T-helper 1 cell treated with Interleukin-12 subunit alpha and Interleukin-12 subunit beta and Interleukin-4 antibody, amounts not matched to agents 30 μg/mL and 1 μg/mL, for 36 hours (primary cell): ENCODE results near the gene NINJ2.
A peak's percentile ranks its signal among the peaks of the same experiment; 100 is the strongest.

ENCODE experiments used
- H3K27ac Mint-ChIP-seq: one replicate; pipeline ENCODE4 v1.8.0; 2021; ENCODE audit warnings: mild to moderate bottlenecking, mixed read lengths
- H3K27me3 Mint-ChIP-seq: one replicate; pipeline ENCODE4 v1.8.0; 2021; ENCODE audit warnings: low read depth, mixed read lengths
- H3K36me3 Mint-ChIP-seq: one replicate; pipeline ENCODE4 v1.8.0; 2021; ENCODE audit warnings: low read depth, mixed read lengths
- H3K4me1 Mint-ChIP-seq: one replicate; pipeline ENCODE4 v1.8.0; 2021; ENCODE audit warnings: low read depth, mixed read lengths
- H3K4me3 Mint-ChIP-seq: one replicate; pipeline ENCODE4 v1.8.0; 2021; ENCODE audit warnings: mild to moderate bottlenecking, moderate library complexity, mixed read lengths
- H3K9me3 Mint-ChIP-seq: one replicate; pipeline ENCODE4 v1.8.0; 2021; ENCODE audit warnings: mixed read lengths

Gene NINJ2

DNA sequence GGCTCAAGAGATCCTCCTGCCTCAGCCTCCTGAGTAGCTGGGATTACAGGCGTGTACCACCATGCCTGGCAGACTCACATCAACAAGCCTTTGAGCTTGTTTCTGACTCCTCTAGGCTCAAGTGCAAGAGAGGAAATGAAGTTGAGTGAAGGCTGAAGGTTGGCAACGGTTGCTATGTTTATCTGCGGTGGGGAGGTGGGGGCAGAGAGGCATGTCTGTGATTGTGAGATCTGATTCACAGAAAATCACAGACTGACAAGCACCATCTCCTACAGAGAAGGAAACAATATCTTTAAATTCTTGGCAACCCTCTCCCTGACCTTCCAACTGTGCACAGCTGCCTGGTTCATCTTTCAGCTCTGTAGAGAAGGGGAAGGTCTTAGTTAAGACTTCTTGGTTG is 22.1 kb upstream of the NINJ2 start:
- H3K27ac Mint-ChIP-seq = peak overlapping the region; percentile 93
- peaks cover 35% of the 10 kb centered on the region for H3K4me1 Mint-ChIP-seq
- H3K27me3 Mint-ChIP-seq = no peaks in the 10 kb centered on the region
- no peaks in the 10 kb centered on the region for H3K9me3 Mint-ChIP-seq
- peaks cover 3% of the 10 kb centered on the region for H3K36me3 Mint-ChIP-seq
- H3K4me3 Mint-ChIP-seq = peak overlapping the region; percentile 33

DNA sequence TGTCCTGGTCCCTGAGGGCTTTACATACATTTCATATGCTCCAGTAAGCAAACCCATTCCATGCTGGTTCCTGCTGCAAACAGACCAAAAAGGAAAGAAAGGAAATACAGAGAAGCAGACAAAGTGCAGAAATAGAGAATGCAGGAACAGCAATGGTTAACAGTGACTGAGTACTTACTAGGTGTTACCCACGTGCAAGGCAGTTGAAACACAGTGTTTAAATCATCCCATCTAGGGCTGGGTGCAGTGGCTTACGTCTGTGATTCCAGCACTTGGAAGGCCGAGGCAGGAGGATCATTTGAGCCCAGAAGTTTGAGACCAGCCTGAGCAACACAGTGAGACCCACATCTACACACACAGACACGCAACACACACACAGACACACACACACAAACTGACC is 21.2 kb upstream of the NINJ2 start:
- no peaks in the 10 kb centered on the region for H3K27me3 Mint-ChIP-seq
- peaks cover 36% of the 10 kb centered on the region for H3K4me1 Mint-ChIP-seq
- H3K27ac Mint-ChIP-seq = peak overlapping the region; percentile 81
- H3K4me3 Mint-ChIP-seq = peak overlapping the region; percentile 27
- H3K36me3 Mint-ChIP-seq = peaks cover 3% of the 10 kb centered on the region
- no peaks in the 10 kb centered on the region for H3K9me3 Mint-ChIP-seq

DNA sequence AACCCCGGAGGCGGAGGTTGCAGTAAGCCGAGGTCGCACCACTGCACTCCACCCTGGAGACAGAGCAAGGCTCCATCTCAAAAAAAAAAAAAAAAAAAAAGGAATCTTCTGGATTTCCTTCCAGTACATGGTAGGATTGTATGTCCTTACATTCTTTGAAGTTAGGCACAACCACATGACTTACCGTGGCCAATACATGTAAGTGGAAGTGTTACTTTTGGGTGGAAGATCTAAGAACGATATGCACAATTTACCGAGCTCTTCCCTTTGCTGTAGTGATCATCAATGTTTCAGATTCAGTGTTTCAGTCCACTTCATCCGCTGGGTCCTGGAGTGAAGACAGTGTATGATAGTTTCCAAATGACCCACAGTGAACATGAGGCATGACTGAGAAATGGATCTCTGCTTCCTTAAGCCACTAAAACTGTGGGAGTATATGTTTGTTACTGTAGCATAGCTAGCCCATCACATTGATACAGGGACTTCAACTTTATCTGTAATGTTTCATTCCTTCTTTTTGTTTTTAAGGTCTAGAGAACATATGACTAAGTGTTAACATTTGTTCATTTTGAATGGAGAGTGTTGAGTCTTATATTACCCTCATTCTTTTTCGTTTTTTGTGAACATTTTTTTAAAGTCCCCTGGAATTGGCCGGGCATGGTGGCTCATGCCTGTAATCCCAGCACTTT is 18.5 kb upstream of the NINJ2 start:
- H3K27me3 Mint-ChIP-seq = no peaks in the 10 kb centered on the region
- no peak overlapping the region for H3K4me3 Mint-ChIP-seq
- no peak overlapping the region for H3K27ac Mint-ChIP-seq
- H3K36me3 Mint-ChIP-seq = peaks cover 3% of the 10 kb centered on the region
- H3K9me3 Mint-ChIP-seq = no peaks in the 10 kb centered on the region
- peaks cover 53% of the 10 kb centered on the region for H3K4me1 Mint-ChIP-seq

DNA sequence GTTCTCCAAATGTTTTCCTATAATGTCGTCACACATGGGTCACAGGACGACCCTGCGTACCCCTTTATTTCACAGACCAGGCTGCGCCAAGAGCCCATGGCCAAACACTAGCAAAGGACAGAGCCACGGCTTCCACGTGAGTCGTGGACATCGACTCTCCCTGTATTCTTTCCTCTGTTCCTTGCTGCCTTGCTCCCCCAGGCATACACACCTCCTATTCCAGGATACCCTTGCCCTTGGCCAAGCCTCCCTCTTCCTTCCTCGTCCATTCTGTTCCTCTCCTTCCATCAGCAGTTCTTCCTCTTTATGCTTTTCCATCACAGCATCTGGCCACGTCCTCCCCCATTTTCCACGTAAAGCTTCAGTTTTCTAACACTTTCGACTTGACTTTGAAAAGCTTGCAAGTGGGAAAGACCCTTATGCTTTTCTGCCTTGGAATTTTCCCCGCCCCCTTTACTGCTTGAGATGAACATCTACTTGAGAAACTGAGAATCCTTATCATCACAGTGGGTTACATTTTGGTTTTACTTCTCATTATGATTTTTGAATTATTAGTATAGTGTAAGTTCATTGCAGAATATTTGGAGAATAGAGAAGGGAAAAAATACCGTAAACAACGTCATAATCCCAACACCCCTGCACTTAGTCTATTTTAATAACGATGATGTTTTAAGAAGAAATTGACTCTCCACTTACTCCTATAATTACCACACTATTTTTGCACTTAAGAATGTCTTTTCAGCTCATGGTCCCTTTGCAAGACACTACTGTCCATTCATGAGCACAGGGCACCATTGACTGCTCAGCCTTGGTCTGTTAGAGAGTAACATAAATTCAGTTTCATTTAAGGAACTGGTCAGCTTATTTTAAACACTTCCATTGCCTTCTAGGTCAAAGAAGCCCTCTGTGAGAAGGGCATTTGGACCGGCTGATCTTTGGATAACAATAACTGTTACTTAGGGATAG is 15.8 kb upstream of the NINJ2 start:
- no peaks in the 10 kb centered on the region for H3K27me3 Mint-ChIP-seq
- peak overlapping the region; percentile 9 for H3K27ac Mint-ChIP-seq

DNA sequence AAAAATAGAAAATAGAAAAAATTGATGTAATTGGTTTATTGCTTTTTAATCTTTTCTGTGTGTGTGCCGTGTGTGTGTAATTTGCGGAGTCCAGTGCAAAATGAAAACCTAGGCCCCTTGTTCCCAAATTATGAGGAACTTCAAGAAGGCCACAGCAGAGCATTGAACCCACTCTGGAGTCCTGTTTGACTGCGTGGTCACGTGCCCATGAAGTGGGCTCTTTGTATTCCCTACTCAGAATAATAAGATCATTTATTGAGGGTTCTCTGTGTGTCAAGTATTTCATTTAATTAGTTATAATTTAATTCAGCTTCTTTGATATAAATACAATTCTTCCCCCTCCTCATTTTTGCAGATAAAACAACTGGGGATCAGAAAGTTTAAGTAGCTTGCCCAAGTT is 12.3 kb upstream of the NINJ2 start:
- no peak overlapping the region for H3K4me3 Mint-ChIP-seq
- H3K9me3 Mint-ChIP-seq = no peaks in the 10 kb centered on the region
- no peaks in the 10 kb centered on the region for H3K36me3 Mint-ChIP-seq
- no peaks in the 10 kb centered on the region for H3K27me3 Mint-ChIP-seq
- peak overlapping the region; percentile 77 for H3K27ac Mint-ChIP-seq
- peaks cover 57% of the 10 kb centered on the region for H3K4me1 Mint-ChIP-seq

More for the DNA sequence above, 15.8 kb upstream of the NINJ2 start:
- H3K4me3 Mint-ChIP-seq = no peak overlapping the region
- H3K9me3 Mint-ChIP-seq = no peaks in the 10 kb centered on the region
- peaks cover 43% of the 10 kb centered on the region for H3K4me1 Mint-ChIP-seq
- peaks cover 3% of the 10 kb centered on the region for H3K36me3 Mint-ChIP-seq

DNA sequence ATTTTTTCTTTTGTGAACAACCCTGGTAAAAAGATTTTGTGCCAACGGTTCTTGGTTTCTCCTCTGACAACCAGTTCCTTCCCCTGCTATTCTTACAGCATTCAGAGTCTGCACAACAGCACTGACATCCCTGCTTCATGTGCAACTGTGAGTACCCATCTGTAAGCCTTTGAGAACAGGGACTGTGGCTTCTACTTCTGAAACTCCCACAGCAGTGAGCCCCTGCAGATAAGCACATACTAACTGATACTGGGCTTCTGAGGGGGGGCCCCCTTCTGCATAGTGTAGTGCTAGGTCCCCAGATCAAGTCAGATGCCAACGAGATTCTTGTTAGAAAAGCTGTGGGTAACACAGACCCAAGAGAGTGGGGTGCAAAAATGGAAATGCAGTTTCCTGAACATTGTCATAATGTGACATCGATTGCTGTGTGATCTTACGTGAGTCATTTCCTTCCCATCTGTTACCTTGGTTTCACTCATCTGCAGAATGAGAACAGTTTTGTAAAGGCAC is 11.1 kb upstream of the NINJ2 start:
- Mint-ChIP-seq H3K4me3 (peak overlapping the region; percentile 79), H3K27ac (peak overlapping the region; percentile 96), H3K27me3 (no peaks in the 10 kb centered on the region), H3K36me3 (no peaks in the 10 kb centered on the region), H3K9me3 (no peaks in the 10 kb centered on the region), H3K4me1 (peaks cover 61% of the 10 kb centered on the region)

DNA sequence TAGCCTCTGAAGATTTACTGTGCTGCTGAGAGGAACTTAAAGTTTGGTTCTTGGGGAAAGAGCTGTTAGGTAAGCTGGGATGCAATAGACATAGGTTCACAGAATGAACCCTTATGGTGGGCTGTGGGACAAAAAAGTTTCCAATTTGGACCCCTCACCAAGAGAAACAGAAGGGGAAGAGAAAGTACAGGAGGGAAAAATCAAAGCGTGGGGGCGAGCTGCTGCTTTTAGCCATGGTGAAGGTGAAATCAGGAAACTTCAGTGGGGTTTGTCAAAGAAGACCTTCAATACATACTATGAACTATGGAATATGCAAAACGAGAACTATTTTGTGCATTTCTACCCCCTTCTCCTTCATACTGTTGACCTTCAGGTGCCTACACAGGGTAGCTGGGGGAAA is 10.6 kb upstream of the NINJ2 start:
- Mint-ChIP-seq H3K27me3 (no peaks in the 10 kb centered on the region), H3K36me3 (no peaks in the 10 kb centered on the region), H3K9me3 (no peaks in the 10 kb centered on the region), H3K4me1 (peaks cover 59% of the 10 kb centered on the region), H3K4me3 (peak overlapping the region; percentile 79), H3K27ac (peak overlapping the region; percentile 96)

DNA sequence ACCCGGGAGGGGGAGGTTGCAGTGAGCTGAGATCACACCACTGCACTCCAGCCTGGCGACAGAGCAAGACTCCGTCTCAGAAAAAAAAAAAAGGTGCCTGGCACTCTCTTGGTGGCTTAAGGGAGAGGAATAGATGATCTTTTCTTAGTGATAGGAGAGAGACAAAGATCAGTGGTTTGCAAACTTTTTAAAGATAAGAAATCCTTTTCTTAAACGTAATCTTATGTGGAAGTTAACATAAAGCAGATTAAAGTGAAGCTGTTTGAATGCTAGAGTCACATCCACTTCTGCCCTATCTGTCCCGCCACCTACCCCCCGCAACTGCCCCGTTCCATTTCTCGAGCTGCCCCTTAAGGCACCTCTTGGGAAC is 6.3 kb upstream of the NINJ2 start:
- Mint-ChIP-seq H3K27ac (peak overlapping the region; percentile 86), H3K27me3 (no peaks in the 10 kb centered on the region), H3K9me3 (no peaks in the 10 kb centered on the region), H3K36me3 (no peaks in the 10 kb centered on the region), H3K4me1 (peaks cover 63% of the 10 kb centered on the region), H3K4me3 (no peak overlapping the region)

DNA sequence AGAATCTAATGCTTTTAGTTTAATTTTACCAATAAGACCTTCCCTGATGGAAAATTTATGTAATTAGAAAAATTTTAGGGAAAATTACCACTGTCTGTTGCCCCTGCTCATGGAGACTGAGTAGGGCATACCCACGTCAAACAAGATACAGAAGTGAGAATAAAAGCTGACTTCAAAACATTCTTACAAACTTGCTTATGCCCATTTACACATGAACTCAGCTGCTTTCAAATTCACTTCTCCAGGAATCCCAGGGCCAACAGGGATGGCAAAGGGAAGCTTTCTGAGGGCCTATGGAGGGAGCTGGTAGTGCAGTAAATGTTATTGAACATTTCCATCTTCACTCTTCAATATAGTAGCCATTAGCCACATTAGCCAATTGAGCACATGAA is 4.8 kb upstream of the NINJ2 start:
- peaks cover 64% of the 10 kb centered on the region for H3K4me1 Mint-ChIP-seq
- no peaks in the 10 kb centered on the region for H3K27me3 Mint-ChIP-seq
- no peaks in the 10 kb centered on the region for H3K36me3 Mint-ChIP-seq
- peak overlapping the region; percentile 43 for H3K27ac Mint-ChIP-seq
- H3K9me3 Mint-ChIP-seq = no peaks in the 10 kb centered on the region
- H3K4me3 Mint-ChIP-seq = no peak overlapping the region

DNA sequence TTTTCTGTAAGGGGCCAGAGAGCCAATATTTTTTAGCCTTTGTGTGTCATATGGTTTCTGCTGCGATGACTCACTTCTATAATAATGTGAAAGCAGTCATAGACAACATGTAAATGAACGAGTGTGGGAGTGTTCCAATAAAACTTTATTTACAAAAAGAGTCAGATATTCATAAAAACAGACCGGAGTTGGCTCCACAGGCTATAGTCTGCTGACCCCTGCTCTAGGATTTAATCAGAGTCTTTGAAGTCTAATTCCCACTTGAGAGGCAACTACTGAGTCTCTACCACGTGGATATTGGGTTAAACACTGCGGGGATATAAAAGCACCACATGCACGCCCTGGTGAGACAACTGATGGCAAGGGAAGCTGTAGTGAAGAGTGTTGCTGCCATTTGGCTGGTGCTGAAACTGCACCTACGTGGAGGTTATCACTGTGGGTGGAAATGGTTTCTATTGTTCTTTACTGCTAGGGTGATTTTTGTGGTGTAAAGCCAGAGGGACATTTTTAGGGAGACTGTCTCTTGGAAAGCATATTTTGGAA is 3.6 kb upstream of the NINJ2 start:
- Mint-ChIP-seq H3K27ac (peak overlapping the region; percentile 78), H3K27me3 (no peaks in the 10 kb centered on the region), H3K9me3 (no peaks in the 10 kb centered on the region), H3K4me1 (peaks cover 63% of the 10 kb centered on the region), H3K36me3 (no peaks in the 10 kb centered on the region), H3K4me3 (no peak overlapping the region)

DNA sequence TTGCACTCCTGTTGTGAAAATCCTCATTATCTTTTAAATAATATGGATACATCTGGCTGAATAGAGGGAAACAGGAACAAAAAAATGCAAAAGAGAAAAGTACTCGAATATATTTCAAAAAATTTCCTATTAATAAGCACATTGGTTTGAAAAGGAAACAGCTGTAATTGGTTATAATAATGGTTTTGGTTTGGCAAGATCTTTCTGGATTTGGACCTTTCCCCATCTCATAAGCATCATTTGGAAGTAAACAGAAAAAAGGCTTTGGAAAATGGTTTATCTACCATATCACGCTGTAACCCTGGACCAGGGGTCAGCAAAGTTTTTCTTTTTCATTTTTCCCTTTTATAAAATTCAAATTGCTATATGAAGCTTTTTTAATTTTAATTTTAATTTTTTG is 2.8 kb upstream of the NINJ2 start:
- Mint-ChIP-seq H3K4me1 (peaks cover 66% of the 10 kb centered on the region), H3K4me3 (no peak overlapping the region), H3K9me3 (no peaks in the 10 kb centered on the region), H3K27me3 (no peaks in the 10 kb centered on the region), H3K36me3 (no peaks in the 10 kb centered on the region), H3K27ac (no peak overlapping the region)

DNA sequence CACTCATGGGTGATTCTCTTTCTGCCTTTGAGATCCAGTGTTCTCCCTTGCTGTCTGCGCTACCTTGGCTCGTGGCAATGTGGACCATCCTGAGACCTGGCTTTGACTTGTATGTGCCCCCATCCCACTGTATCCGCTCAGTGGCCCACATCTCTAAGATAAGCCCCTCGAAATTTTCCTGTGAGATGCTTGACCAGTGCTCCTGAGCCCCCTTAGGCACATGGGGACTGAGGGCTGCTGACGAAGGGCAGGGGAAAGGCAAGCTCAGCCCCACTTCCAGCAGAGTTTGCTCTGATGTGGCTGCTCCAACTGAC is 1.5 kb upstream of the NINJ2 start:
- Mint-ChIP-seq H3K27me3 (no peaks in the 10 kb centered on the region), H3K4me3 (peak overlapping the region; percentile 7), H3K4me1 (peaks cover 61% of the 10 kb centered on the region), H3K36me3 (no peaks in the 10 kb centered on the region), H3K9me3 (no peaks in the 10 kb centered on the region), H3K27ac (no peak overlapping the region)

DNA sequence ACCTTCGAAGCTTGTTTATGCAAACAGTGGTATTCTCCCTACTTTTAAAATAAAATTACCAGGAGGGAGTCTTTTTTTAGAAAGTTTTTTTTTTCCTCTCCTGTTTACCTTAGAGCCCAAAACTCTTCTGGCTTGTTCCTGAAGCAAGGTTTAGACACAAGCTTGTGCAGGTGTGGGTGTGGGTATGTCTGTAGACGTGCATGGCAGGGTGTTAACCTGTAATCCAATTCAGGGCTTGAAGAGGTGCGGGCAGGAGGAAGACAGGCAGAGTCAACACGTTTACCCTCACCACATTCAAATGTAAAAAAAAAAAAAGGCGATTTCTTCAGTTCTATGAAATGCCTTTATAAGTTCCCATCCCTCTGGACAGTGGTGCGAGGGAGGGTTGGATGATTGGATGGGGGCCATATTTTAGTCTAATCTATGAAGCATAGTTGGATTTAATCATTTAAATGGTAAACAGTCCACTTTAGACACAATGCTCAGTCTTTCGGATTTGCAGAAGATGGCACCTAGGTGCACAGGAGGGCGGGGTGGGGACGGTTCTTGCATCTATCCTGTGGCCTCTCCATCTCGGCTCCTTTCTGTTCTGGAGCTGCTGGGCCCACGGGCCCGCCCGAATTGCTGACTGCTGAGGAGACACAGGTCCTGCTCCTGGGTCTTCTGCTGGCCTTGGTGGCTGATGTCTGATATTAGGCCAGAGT is 982 bp upstream of the NINJ2 start:
- Mint-ChIP-seq H3K9me3 (no peaks in the 10 kb centered on the region), H3K27ac (no peak overlapping the region), H3K4me1 (peaks cover 58% of the 10 kb centered on the region), H3K36me3 (no peaks in the 10 kb centered on the region), H3K27me3 (no peaks in the 10 kb centered on the region), H3K4me3 (no peak overlapping the region)

DNA sequence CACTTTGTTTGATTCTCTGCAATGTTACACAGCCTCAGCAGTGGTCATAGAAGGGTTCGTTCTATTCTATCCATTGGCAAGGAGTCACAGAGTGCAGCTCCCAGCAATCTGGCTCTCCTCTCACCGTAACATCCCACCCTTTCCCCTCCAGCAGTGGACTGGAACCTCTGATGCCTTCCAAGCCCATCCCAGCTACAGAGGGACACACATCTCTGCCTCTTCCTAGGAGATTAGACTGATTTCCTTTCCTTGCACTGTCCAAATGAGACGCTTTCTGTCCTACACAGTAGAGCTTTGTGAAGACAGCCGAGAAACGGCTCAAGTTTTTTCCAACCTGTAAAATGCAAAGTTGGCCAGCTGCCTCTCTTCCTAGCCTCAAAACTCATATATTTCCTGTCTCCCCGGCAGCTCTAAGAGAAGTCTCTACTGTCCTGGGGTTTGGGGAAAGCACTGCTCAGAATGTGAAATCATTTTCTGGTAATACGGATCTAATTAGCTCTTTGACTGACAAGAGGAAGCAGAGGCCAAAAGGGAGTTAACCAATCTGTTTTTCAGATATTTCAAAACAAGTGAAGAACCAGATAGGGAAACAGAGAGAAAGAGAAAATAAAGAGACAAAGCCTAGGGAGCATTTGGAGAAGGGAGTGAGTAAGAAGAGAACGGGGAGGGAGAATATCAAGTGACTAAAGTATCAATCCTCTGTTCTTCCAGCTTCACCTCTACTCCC is 516 bp downstream of the NINJ2 start:
- Mint-ChIP-seq H3K27me3 (no peaks in the 10 kb centered on the region), H3K9me3 (no peaks in the 10 kb centered on the region), H3K4me1 (peaks cover 50% of the 10 kb centered on the region), H3K27ac (peak overlapping the region; percentile 75), H3K4me3 (peak overlapping the region; percentile 70), H3K36me3 (no peaks in the 10 kb centered on the region)
